Eye (tissue), 1 donor: ENCODE data around the gene MRM3.
"Not testable (repeated sequence)": the region's sequence is repeated elsewhere in the genome, so short reads cannot be mapped to it uniquely, and the experiment has no call there.

ENCODE experiments used
- DNase-seq: peaks from one replicate; pipeline ENCODE4 v3.0.0-alpha.2; 2015

The MRM3 gene

DNA sequence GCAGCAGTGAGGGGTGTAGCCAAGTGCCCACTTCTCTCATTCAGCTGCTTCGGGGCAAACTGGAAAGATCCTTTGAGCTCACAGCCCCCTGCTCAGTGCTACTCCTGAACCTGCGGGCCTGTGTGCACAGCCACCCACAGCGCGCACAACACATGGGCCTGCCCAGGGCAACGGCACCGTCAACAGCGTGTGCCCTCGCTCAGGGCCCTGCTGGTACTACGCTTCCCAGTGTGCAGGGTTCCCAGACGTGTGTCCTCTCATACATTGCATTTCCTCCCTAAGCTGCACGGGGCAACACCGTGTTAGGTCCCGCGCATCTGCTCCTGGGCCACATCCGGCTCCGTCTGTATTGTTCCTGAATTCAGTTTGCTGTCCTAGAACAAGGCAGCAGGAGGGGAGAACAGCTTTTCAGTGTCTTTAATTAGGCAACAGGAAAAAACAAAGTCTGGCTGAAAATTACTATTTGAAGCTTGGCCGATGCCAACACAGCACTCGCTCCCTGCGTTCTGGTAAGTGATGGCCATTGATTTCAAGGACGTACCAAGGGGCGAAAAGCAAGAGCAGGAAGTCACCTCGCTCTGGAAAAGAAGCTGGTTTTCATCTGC, 15.2 kb downstream of the MRM3 start:
- no peak for DNase-seq

DNA sequence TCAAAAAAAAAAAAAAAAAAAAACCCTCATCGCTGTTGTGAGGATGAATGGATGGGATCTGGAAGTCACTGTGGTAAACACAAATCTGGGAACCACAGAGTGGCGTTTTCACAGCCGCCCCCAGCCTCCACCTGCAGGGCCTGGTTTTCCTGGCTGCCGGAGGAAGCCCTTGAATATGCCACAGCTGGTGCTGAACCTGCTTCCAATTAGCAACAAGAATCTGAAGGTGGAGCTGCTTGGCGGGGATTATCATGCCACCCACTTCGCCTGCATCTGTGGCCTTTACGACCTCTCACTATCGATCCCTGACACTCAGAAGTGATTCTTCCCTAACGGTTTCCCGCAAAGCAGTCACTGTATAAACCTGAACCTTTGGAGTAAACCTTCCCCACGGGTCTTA, 16.1 kb downstream of the MRM3 start:
- peak; percentile 54 for DNase-seq

DNA sequence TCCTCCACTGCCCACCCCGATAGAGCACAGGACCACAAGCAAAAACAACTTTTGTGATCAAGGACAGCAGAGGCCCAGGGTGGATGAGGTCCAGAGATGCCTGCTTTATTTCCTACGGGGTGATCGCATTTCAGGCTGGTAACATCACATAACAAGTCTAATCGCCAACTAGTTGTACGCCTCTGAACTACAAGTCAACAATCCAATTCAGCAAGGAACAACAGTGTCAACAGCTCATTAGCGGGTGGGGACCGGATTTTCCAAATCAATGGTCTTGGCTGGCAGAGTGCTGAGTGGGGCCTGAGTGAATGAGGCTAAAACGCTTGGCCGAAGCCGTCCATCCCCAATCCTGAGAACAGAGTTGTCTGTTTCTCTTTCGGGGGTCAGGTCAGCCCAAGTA, 17.1 kb downstream of the MRM3 start:
- DNase-seq: no peak

DNA sequence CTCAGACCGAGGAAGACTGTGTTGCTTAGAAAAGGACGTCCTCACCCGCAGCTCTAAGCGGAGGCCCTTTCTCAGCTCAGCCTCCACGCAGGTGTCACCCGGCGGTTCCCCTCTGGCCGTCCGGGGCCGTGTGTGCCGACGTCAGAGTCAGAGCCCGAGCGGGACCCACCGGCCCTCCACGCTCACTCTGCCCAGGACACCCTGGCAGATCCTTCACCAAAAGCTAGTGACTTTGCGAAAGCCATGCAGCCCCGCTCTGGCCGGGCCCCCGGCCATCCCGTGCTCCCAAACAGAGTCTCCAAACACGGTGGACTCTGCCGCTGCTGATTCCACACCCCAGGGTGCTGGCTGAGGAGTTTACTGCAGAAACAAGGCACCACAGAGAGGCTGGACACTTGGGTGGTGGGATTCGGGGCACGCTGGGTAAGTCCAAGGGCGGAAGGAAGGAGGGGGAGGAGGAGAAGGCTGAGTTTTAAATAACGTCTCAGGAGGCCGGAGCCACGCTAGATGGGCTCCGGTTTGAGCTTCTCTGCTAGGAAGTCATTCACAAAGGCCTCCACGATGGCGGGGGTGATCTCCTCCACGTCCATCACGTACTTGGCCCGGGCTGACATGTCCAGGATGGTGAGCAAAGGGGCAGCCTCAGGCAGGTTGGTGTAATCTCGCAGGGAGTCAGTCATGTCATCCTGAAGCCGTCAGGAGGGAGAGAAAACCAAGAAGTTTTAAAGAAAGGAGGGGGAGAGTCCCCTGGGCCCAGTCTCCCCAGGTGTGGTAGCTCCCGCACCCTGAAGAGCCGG, 18.5 kb downstream of the MRM3 start:
- DNase-seq: no peak

DNA sequence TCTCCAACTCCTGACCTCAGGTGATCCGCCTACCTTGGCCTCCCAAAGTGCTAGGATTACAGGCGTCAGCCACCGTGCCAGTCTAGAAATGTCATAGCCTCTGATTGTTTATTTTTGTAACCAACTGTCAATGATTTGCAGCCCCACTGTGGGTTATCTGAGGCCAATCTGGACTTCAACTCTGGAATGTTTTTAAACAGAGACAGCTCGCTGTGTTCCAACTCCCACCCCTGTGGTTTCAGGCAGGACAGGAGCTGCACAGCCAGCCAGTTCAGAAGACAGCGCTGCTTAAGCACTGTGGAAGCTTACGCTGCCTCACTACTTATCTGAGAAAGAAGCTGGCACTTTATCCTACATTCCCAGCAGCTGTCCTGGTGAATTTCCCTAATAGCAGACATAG, 19.5 kb downstream of the MRM3 start:
- no peak for DNase-seq

DNA sequence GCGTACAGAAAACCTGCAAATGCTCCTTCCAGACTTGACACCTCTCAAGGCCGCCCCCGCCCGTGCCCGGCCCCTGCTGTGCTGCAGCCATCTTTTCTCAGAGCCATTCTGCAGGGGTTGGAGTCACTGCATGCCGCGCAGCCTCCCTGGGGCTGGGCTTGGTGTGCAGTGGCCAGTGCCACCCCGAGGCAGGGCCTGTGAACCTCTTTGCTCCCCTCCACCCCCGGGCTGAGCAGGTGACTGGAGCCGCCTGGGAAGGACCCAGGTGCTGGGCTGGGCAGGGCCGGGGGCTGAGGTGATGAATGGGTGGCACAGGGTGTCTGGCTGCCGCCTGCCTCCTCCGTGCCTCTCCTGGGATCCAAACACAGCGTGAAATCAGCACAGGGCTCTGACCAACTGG, 20.3 kb downstream of the MRM3 start:
- no peak for DNase-seq

DNA sequence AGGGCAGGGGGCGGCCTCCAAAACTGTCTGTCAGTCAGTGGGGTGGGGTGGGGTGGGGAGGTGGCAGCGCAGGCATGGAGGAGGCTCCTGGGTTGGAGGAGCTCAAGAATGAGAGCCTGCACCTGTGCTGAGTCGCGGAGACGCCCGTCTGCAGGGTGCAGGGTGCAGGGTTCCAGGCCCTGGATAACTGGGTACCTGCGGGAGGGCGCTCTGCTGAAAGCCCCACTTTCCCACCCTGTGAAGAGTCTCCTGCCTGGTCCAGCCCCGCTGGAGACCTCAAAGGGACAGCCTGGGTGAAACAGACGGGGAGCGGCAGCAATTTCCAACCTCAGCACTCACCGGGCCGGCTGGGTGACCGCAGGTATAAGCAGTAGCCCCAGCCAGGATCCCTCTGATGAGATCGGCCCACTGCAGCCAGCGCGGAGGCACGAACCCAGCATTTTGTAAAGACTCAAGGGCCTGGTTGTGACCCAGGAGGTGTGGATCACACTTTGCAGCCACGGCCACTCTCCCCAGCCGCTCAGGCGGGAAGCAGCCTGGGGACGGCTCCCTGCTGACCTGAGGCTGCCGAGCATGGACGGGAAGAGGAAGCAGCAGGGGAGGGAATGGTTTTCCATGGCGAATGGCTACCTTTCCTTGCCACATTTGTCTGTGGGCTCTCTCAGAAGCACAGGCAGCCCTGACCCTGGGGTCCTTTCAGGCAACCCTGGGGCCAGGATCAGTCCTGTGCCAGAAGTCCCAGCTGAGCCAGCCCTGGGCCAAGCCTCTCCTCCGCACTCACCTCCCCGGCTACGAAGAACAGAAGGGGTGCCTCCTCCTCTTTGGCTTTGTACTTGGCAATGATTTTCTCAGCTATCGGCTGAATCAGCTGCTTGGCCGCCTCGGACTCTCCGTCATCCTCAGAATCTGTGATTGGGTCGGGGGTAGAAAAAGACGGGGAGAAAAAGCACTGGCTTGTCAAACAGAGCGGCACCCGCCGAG, 21.0 kb downstream of the MRM3 start:
- DNase-seq: peak; percentile 38

DNA sequence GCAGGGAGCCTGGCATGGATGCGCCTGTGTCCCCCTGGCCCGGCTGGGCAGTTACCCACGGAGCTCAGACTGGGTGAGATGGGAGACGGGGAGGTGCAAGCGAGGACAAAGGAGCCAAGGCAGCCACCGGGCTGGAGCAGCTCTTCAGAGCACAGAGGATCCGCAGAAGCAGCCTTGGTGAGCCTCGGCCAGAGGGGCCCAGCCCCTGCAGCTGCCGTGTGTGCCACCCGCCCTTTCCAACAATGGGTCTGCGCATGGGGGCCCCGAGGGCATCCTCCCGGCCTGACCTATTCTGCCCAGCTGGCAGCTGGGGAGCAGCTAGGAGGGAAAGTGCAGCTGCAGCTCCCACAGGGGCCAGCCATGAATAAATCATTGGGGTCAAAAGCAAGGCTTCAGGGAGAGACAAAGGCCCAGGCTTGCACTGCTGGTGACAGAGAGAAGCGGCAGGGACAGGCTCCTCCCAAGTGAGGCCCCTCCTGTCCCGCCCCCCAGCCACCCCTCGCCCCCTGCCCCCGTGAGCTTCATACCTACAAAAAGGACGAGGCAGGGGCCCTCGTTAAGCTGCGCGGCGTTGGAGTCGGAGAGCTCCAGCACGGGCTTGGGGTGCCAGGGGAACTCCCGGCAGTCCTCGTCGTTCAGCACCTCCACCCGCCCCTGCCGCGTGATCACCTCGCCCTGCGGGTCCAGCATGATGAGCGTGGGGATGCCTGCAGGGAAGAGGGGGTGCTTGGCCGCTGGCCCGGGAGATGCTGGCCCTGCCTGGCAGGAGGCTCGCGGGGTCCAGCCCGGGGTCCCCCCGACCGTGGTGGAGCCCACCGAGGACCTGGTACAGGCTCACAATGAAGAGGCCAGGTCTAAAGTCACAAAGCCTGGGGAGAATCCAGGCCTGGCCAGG, 22.6 kb downstream of the MRM3 start:
- peak; percentile 88 for DNase-seq

DNA sequence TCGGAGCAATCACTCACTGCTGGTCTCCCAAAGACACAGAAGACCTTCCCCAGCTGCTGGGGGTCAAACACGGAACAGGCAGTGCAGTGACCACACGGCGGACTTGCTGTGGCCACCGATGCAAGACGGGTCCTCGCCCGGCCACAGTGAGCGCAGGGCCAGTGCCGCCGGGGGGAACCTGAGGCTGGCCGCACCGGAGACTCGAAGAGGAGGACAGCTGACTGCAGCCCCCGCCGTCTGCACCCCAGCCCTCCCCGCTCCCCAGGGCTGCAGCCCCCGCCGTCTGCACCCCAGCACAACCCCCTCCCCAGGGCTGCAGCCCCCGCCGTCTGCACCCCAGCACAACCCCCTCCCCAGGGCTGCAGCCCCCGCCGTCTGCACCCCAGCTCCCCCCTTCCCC, 23.7 kb downstream of the MRM3 start:
- not testable (repeated sequence) for DNase-seq

DNA sequence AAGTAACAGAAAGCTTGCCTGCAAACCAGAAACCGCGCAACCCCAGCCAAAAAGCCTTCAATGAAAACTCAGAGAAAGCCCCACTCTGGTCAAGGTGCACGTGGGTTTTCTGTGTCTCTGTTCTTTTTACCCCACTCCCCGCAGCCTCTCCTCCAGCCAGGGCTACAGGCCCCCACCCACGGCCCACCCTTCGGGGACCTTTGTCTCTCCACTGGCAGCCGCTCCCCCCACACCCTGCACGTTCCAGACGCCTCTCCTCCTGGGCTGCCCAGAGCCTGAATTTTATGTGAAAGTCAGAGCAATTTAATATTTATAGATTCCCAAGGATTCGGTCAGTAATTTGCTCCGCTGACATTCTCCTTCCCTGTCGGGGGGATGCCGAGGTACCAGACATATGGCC, 24.2 kb downstream of the MRM3 start:
- no peak for DNase-seq

DNA sequence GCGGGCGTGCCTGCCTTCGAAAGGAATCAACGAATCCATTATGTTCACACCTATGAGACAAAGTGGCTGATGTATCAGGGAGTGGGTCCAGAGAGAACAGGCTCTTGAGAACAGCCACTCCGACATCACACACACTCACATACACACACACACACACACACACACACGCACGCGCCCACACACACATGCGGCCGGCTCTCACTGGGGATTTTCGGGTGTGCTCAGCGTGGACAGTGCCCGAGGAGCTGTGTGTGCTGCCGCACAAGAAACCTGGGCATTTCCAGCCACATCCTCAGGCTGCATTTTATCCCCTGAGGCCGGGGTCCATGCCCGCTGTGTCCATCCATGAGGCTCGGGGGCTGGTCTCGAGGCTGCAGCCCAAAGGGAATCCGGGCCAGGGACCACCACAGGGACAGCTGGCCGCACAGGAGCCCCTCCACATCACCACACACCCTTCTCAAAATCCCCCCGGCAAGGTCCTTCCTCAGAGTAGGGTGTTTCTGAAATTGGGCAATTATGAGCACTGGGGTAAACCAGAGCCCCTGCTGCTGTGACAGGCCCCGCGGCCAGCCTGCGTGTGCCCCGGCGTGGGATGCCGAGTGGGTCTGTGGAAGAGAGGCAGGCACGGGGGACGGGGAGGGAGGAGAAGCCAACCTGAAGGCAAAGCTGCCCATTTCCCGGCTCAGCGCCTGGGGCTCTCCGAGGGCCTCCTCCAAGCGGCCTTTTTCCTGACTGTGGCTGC, 24.8 kb downstream of the MRM3 start:
- peak; percentile 61 for DNase-seq

DNA sequence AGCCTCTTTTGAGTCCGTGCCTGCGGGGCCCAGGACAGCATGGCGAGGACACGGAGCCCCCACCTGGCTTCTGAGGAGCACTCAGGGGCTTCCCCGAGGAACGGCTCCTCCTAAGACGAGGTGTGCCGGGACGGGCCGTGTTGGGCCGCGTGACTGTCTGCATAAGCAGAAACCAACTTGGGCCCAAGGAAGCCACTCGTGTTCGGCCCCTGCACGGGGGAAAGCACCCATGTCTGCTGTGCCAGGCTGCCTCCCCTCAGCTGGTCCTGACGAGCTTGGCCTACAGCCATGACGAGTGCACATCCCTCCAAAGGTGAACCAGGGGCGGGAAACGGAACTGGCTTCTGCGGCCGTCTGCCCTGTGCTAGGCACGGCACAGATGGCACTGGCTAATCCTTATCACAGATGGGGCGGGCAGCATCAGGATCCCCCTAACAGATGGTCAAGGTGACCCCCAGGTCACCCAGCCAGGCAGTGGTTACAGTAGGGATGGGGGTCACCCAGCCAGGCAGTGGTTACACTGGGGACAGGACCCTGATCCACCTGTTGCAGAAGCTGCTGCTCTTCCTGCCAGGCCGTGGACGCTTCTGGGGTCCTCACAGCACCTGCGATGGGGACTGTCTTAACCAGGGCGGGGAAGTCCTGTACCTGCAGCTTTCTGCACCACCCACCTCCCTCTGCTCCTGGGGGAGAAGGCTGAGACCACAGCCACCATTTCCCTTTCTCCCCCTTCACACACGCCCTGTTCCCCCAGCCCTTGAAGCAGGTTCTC, 25.6 kb downstream of the MRM3 start:
- DNase-seq: no peak

DNA sequence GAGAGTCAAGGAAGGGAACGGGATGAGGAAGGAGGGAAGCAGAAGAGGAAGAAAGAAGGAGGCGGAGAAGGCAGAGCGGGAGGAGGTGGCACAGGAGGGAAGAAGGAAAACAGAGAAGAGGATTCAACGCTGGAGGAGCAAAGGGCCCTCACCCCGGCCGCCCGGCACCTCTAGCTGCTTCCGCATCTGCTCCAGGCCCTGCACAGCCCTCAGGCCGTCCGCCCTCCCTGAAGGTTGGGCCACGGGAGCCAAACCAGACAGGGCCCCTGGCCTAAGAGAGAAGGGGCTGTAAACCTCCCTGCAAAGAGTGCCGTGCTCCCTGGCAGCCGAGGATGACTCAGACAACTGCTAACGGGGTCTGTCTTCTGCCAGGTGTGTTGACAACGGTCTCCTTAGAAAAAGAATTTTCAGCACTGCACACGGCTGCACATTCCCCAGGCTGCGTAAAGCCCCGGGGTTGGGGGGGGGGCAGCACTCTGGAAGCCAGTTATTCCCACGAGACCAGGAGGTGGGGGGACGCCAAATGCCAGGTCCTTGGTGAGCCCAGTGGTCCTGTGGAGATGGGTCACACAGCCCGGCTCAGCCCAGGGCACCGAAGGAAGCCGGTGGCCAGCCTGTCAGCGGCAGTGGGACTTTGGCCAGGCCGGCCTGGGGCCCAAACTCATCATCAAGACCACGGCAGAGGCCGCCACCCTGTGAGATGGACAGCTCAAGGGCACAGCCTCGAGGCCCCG, 29.1 kb downstream of the MRM3 start:
- no peak for DNase-seq

DNA sequence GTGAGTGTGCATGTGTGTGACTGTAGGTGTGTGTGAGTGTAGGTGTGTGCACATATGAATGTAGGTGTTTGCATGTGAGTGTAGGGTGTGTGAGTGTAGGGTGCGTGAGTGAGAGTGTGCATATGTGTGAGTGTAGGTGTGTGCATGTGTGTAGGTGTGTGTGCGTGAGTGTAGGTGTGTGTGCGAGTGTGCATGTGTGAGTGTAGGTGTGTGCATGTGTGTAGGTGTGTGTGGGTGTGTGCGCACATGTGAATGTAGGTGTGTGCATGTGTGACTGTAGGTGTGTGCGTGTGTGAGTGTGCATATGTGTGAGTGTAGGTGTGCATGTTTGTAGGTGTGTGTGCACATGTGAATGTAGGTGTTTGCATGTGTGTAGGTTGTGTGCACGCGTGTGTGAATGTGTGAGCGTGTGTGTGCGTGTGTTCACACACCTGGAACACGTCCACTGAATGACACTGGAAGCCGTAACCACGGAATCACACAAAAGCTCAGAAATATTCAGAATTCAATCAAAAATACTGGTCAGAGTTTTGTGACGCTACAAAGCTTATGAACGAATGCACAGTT, 30.6 kb downstream of the MRM3 start:
- no peak for DNase-seq

DNA sequence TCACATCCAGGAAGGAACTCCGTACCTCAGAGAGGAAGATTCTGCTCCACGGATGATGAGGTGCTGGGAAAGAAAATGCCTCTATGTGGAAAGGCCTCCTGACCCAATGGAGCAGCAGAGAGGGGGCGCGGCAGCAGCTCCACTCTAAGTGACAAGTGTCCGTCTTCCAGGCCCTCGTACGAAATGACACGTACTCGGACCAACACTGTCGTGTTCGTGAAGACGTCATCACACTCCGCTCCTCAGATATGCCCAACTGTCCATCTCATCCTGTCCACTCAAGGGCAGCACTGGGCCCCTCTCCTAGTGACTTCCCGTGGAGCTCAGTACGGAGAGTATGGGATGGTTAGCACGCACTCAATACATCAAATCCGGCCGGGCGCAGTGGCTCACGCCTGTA, 32.2 kb downstream of the MRM3 start:
- DNase-seq: no peak

DNA sequence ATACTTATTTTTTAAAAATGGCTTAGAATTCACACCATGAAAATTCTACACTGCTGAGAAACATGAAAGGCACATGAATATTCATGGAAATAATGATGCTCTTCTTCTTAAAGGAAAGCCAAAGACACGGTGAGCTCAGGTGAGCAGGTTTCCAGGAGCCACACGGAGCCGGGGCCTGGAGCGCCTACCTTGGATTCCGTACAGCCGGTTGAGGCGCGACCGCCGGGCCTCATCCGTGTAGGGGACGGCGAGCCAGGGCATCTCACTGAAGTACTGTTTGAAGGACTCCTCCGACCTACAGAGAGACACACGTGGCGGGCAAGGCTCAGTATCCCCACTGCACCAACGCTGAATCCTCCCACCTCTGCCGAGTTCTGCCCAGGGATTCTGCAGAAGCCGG, 37.1 kb downstream of the MRM3 start:
- DNase-seq: no peak

DNA sequence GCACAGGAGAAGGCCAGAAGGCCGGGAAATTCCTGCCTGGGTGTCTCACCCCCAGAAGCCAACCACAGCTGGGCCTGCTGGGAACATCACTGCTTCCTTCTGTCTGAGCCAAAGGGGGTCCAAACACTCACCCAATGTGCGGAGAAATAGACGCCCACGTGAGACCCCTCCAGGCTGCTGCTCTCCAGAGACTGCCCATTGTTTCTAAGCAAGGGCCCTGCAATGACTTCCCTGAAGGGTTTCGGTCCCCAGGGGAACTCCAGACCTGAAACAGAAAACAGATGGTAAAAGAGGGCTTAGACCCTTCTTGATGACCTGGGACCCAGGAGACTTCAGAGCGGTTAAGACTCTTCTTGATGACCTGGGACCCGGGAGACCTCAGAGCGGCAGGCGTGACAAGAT, 41.3 kb downstream of the MRM3 start:
- no peak for DNase-seq

DNA sequence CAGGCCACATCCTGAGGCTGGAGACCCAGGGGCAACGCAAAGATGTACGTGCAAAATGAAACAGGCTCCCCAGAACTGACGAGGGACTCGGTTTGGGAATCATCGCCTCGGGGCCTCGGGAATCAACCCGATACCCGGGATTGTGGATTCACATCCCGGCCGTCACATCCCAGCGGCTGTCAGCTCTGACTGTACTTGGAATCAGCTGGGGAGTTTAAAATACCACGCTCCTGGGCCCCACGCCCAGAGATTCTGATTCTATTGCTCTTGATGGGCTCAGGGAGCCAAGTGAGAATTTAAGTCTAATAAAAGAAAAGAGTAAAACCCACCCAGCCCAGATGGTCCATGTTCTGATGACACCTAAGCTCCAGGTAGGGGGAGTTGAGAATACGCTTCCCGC, 42.2 kb downstream of the MRM3 start:
- no peak for DNase-seq

DNA sequence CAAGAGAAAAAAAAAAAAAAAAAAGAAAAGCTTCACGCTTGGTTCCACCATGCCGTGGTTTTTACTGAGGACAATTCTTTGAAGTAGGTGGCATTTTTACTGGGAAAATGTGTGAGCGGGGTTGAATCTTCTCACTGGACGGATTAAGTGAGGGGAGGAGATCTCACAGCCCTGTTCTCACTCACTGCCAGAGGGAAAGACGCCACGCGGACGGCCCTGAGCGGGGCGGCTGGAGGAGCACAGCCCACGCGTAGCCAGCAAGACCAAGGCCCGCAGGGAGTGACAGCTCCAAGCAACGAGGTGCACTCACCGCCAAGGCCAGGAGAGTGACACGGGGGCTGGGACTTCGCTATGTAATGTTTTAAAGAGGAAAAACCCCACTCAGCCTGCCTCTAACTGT, 43.1 kb downstream of the MRM3 start:
- no peak for DNase-seq

DNA sequence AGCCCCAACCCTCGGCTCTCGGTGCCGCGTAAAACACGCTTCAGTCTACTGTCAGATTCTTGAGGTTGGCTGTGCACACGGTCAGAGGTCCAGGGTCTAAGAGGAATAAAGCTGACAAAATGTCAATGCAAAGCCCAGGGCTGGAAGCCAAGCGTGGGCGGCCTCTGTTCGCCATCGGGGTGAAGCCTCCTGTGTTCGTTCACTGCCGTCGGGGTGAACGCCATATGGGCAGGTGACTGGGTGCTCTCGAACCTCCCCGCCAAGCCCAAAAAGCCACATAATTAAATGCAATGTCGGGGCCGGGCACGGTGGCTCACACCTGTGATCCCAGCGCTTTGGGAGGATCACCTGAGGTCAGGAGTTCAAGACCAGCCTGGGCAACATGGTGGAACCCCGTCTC, 44.6 kb downstream of the MRM3 start:
- DNase-seq: no peak
